HCT116 (cell line): ENCODE measurements around the gene FNDC8.

Experiments
- CTCF ChIP-seq, 3 experiments: fragments of 200-600 bp in 1 of 3; sonication (generic) in 1 of 3; IDR thresholded peaks in 2 of 3; conservative IDR thresholded peaks in 1 of 3; 2 replicates each; pipeline ENCODE4 v1.5.1; 2012 to 2017; ENCODE audit warnings: low read depth in 2 of 3, low read length in 2 of 3, antibody characterized with exemption in 1 of 3, borderline replicate concordance in 1 of 3, control low read depth in 1 of 3, mild to moderate bottlenecking in 1 of 3, mixed read lengths in 1 of 3, mixed run types in 1 of 3, moderate library complexity in 1 of 3; ENCODE audit not compliant: insufficient read depth in 1 of 3
- EZH2 ChIP-seq: fragments of 200-600 bp; sonication (generic); IDR thresholded peaks from 2 replicates; pipeline ENCODE4 v1.6.1; 2017; ENCODE audit warnings: antibody characterized with exemption, mixed run types
- POLR2A ChIP-seq: IDR thresholded peaks from 2 replicates; pipeline ENCODE4 v1.7.0; 2011; ENCODE audit warnings: borderline replicate concordance; ENCODE audit not compliant: insufficient read depth, insufficient read length; ENCODE audit errors: extremely low read depth
- TCF7L2 ChIP-seq: IDR thresholded peaks from 2 replicates; pipeline ENCODE4 v1.7.0; 2011; ENCODE audit warnings: borderline replicate concordance, inconsistent platforms; ENCODE audit not compliant: insufficient read depth, insufficient read length; ENCODE audit errors: extremely low read depth
- TF ChIP-seq, protein P1 (sequence below): IDR thresholded peaks from 2 replicates; pipeline ENCODE4 v1.6.1; 2012

GRCh38 chr17:35129154-35129972, 7.9 kb downstream of the FNDC8 start:
- TF ChIP-seq POLR2A: no peak
- no peak for TF ChIP-seq EZH2
- TF ChIP-seq CTCF (IDR thresholded peaks at IDR 0.05 in 2 of 3, conservative IDR thresholded peaks at IDR 0.05 in 1 of 3; ENCODE audit: borderline replicate concordance in 1 of 3, insufficient read depth in 1 of 3, low read depth in 2 of 3, low read length in 2 of 3): no peak
- TF ChIP-seq, protein P1, sequence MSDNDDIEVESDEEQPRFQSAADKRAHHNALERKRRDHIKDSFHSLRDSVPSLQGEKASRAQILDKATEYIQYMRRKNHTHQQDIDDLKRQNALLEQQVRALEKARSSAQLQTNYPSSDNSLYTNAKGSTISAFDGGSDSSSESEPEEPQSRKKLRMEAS: no peak
- no peak for TF ChIP-seq TCF7L2
